ENCODE data around the gene DNAH14.

Gene DNAH14

GRCh38 chr1:225253173-225253572, 323.7 kb downstream of the DNAH14 start:
- no peak for TF ChIP-seq ZFX (IDR thresholded peaks at IDR 0.05; ENCODE audit: borderline replicate concordance)
- TF ChIP-seq CTCF (IDR thresholded peaks at IDR 0.05), result no peak
- H3K27ac ChIP-seq, result no peak overlapping the region

- no peak overlapping the region for H3K27ac ChIP-seq
- no peak for TF ChIP-seq ZFX (IDR thresholded peaks at IDR 0.05; ENCODE audit: borderline replicate concordance)
- TF ChIP-seq CTCF (IDR thresholded peaks at IDR 0.05), result no peak
Measured at GRCh38 chr1:225253784-225254183, 324.3 kb downstream of the DNAH14 start.

GRCh38 chr1:225254676-225255075, 325.2 kb downstream of the DNAH14 start:
- TF ChIP-seq CTCF (IDR thresholded peaks at IDR 0.05), result no peak
- no peak overlapping the region for H3K27ac ChIP-seq

- no peak overlapping the region for H3K27ac ChIP-seq
- TF ChIP-seq ZFX (IDR thresholded peaks at IDR 0.05; ENCODE audit: borderline replicate concordance) (no peak), CTCF (IDR thresholded peaks at IDR 0.05) (no peak)
Measured at GRCh38 chr1:225257081-225257480, 327.6 kb downstream of the DNAH14 start.

GRCh38 chr1:225258811-225259210, 329.3 kb downstream of the DNAH14 start:
- H3K27ac ChIP-seq, result no peak overlapping the region
- TF ChIP-seq CTCF (IDR thresholded peaks at IDR 0.05), result no peak
- TF ChIP-seq ZFX (IDR thresholded peaks at IDR 0.05; ENCODE audit: borderline replicate concordance), result no peak

GRCh38 chr1:225259542-225259941, 330.1 kb downstream of the DNAH14 start:
- TF ChIP-seq CTCF (IDR thresholded peaks at IDR 0.05) (no peak), ZFX (IDR thresholded peaks at IDR 0.05; ENCODE audit: borderline replicate concordance) (no peak)
- H3K27ac ChIP-seq, result no peak overlapping the region

GRCh38 chr1:225260319-225260718, 330.8 kb downstream of the DNAH14 start:
- H3K27ac ChIP-seq, result no peak overlapping the region
- TF ChIP-seq ZFX (IDR thresholded peaks at IDR 0.05; ENCODE audit: borderline replicate concordance) (no peak), CTCF (IDR thresholded peaks at IDR 0.05) (no peak)

All from 22Rv1 (cell line).